Measurements from ENCODE around the gene PGAP6.

DNA sequence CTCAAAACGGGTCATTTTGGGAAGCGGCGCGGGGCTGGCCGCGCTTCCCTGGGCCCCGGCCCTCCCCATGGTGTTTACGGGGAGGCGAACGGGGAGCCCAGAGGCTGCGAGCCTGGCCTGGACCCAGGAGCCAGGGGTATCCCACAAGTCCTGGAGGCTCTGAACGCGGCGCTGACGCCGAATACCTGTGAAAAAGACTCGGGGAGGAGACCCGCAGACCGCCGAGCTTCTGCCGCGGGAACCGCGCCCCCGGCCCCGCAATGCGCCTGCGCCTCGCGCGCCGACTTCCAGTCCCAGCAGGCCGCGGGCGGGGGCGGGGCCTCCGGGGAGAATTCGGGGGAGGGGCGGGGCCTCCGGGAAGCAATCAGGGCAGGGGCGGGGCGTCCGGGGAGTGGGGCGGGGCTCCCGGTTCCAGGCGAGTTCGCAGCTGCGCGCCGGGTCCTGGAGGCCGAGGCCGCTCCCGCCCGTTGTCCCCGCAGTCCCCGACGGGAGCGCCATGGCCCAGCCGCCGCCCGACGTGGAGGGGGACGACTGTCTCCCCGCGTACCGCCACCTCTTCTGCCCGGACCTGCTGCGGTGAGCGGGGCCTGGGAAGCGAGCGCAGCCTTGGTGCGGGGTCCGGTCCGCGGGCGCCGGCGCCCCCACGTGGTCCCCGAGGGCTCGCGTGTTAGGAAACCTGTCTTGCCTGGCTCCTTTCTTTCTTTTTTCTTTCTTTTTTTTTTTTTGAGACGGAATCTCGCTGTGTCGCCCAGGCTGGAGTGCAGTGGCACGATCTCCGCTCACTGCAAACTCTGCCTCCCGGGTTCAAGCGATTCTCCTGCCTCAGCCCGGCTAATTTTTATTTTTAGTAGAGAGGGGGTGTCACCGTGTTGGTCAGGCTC lies 19.9 kb upstream of the PGAP6 start, which contains the start of gene DECR2:
- TF ChIP-seq GATA2 (IDR thresholded peaks at IDR 0.05; ENCODE audit: low read depth, low read length) (no peak), GATA3 (IDR thresholded peaks at IDR 0.05; ENCODE audit: low read depth, low read length) (no peak)

Measured in SH-SY5Y (cell line).